ENCODE measurements around the gene PTPRU.

The PTPRU gene

DNA sequence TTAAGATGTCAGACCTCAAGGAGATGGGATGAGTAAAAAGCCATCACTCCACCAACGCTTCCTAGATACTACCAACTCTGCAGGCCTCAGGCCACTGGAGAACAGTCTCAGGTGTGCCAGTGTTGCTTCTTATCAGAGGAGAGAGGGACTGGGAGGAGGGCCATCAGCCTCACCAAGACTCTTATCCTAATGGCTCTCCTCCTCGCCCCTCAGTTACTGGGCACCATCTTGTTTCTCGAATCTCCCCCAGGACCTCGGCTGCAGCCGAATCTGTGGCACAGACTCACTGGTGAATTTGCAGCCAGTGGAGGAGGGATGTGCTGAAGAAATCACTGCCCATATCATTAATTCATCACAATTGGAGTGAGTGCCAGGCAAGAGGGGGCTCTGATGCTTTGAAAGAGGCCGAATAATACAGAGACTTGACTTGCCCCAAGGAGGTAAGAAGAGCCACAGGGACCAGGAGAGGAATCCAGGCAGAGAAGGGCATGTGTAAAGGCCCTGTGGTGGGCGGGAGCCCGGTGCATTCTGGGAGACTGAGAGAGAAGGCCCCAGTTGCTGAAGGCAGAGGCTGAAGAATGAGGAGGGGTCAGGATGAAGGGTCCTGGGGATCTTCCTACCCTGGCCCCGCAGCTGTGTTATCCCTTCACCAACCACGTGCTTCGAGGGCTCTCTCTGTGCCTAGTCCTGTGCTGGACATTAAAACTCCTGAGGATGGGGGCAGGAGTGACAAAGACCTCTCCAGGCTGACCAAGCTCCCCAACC lies 129.8 kb downstream of the PTPRU start:
- no peak for DNase-seq (ENCODE audit: low read depth)

DNA sequence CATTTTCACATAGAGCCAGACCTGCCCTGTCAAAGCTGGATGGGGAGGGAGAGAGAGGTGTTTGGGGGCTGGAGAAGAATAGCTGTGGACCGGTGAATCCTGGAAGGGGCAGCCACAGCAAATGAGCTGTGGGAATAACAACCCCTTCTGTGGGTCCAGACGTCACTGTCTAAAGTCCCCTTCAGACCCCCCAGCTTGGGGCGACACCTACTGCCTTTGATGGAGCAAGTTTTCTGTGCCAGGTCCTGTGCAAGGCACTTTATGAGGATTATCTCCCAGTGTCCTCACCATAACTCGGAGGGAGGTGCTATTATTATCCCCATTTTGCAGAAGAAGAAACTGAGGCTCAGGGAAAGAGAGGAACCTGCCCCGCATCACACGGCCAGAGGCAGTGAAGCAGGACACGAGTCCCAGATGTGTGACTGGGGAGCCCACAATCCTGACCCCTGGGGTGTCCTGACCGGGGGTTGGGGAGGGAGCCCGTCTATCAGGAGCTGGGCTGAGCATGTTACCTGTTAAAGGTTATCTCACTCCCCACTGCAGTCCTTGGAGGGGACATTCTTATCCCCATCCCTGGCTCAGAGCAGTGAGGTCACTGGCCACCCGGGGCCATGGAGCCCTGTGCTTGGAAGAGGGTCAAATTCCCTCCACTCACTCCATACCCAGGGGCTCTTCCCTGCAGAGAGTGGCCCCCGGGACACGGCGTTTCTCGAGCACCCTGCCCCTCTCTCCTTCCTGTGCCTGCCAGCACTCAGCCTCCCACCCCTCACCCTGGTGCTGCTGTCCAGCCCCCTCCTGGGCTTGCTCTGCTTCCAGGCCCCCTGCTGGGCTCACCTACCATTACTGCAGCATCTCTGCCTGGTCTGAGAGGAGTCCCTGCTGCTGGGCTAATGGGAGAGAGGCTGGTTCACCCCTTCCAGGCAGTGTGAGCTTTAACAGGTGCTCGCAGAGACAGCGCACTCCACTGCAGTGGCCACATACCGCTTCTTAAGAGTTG lies 132.9 kb downstream of the PTPRU start:
- DNase-seq (ENCODE audit: low read depth) = no peak

DNA sequence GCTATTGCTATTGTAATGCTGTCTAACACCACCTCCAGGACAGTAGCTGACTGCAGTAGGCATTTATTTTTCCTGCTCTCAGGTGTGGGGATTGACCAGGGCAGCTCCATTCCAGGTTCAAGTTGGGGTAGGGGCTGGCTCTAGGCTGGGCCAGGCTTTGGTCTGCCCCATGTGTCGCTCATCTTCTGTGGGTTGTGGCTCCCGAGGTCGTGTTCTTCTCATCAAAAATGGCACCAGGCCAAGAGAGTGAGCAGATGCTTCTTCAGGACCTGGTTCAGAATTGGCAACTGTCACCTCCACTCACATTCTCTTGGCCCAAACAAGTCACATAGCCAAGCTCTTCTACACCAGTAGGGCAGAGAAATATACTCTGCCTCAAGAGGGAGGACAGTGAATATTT lies 133.7 kb downstream of the PTPRU start:
- no peak for DNase-seq (ENCODE audit: low read depth)

DNA sequence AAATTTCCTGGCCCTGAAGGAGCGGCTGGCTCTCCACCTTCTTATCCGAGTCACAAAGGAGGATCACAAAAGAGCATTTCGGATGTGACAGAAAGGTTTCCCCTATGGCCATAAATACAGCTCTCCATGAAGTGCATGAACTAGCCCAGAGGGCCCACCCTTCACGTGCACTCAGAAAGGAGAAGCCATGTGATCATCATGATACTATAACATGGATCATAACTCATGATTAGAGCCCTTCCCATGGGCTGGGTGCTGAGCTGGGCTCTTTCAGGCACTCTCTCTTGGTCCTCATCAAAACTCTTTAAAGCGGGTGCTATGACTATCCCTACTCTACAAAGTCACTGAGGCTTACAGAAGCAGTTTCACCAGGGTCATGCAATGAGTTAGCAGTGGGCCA lies 135.0 kb downstream of the PTPRU start:
- no peak for DNase-seq (ENCODE audit: low read depth)

DNA sequence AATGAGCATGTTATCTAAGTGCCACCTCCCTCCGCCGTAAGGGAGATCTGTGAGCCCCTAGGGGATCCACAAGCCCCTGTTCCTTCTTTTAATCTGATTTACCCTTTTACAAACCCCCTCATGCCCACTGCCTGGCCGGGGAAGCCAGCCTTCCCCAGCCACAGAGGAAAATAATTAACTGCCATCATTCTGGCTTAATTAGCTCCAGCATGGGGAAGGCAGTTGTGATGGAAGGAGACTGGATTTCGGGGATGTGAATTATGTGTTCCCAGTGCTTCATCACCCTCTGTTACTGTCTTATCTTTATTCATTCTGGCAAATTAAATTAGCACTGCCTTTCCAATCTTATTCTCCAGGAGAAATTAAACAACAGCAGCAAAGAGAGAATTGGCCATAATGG lies 135.8 kb downstream of the PTPRU start:
- no peak for DNase-seq (ENCODE audit: low read depth)

All from stimulated activated CD8-positive, alpha-beta memory T cell treated with anti-CD3 and anti-CD28 coated beads, Interleukin-7, amount 100 ng/mL, for 24 hours (primary cell).